Muscle layer of colon (tissue), 2 donors: ENCODE results near the gene ASCL4.

ENCODE experiments used
- H3K27ac ChIP-seq: one replicate; pipeline ENCODE4 v1.7.0; 2013; ENCODE audit warnings: low read depth, mild to moderate bottlenecking, low read length, moderate library complexity
- H3K27me3 ChIP-seq, 2 donors: one replicate each; pipeline ENCODE4 v1.7.0; 2013; ENCODE audit warnings: low read length in 2 of 2, mild to moderate bottlenecking in 2 of 2; ENCODE audit not compliant: insufficient read depth in 2 of 2, control insufficient read depth in 1 of 2
- H3K36me3 ChIP-seq: one replicate; pipeline ENCODE4 v1.7.0; 2013; ENCODE audit warnings: mild to moderate bottlenecking, low read length; ENCODE audit not compliant: insufficient read depth
- H3K4me1 ChIP-seq: one replicate; pipeline ENCODE4 v1.7.0; 2013; ENCODE audit warnings: mild to moderate bottlenecking, low read length; ENCODE audit not compliant: insufficient read depth
- H3K4me3 ChIP-seq, 2 donors: one replicate each; pipeline ENCODE4 v1.7.0; 2013; ENCODE audit warnings: low read length in 2 of 2, low read depth in 1 of 2, mild to moderate bottlenecking in 1 of 2, moderate library complexity in 1 of 2
- H3K9ac ChIP-seq: one replicate; pipeline ENCODE4 v1.7.0; 2013; ENCODE audit warnings: low read length
- H3K9me3 ChIP-seq: one replicate; pipeline ENCODE4 v1.7.0; 2013; ENCODE audit warnings: mild to moderate bottlenecking, low read length
- donor health status: abdominal sarcoma.
- donor health status: Adenocarcinoma of cecum.

Gene ASCL4

DNA sequence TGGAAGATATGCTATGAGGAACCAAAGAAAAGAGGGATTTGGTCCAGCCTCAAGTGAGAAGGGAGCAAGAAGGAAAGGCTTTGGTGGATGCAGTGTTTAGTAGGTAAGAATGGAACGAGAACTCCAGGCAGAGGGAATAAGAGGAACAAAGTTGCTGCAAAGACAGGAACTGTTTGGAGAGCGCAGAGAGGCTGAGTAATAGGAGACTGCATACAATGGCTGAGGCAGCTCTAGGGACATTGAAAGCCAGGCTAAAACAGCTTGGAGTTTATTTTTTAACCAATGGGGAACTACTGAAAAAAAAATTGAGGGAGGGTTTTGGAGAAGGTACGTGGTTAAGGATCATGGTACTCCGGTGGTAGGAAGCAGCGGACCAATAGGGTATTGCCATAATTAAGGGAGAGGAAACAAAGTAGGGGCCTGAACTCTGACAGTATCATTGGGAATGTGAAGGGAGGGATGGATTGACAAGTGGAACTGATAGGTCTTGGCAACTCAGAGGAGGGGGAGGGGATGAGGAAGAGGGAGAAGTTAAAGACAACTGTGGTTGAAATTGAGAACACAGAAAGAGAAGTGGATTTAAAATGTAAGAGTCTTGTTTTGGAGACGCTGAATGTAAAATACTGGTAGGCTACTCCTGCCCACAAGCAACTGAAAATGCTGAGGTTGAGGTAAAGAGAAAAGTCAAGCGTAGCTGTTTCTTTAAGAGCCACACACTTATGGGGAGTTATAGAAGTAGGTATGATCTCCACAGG, 4.8 kb downstream of the ASCL4 start:
- Histone ChIP-seq H3K4me1 (no peaks in the 10 kb centered on the region), H3K27me3 (peaks cover 17 to 20% of the 10 kb centered on the region in 2 donors), H3K9me3 (no peaks in the 10 kb centered on the region), H3K9ac (no peak overlapping the region), H3K36me3 (no peaks in the 10 kb centered on the region), H3K4me3 (no peak overlapping the region), H3K27ac (no peak overlapping the region)

DNA sequence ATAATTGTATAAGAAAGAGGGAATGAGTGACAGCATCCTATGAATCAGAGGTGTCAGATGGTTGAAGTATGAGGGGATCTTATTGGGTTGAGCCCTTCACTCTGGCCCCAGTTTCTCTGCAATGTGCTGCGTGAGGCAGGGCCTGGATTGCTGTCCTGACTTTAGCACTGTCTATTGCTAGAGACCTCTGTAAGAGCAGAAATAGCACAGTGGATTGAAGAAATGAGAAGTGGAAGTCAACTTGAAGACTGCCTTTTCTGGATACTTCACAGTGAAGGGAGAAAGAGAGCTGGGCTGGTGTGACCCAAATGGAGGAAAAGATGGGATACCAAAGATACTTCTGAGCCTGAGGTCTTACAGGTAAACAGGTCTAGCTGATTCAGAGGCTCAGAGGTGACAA, 5.8 kb downstream of the ASCL4 start:
- Histone ChIP-seq H3K9ac (no peak overlapping the region), H3K27ac (no peak overlapping the region), H3K9me3 (no peaks in the 10 kb centered on the region), H3K36me3 (no peaks in the 10 kb centered on the region), H3K27me3 (peaks cover 7 to 11% of the 10 kb centered on the region in 2 donors), H3K4me1 (no peaks in the 10 kb centered on the region), H3K4me3 (no peak overlapping the region)

DNA sequence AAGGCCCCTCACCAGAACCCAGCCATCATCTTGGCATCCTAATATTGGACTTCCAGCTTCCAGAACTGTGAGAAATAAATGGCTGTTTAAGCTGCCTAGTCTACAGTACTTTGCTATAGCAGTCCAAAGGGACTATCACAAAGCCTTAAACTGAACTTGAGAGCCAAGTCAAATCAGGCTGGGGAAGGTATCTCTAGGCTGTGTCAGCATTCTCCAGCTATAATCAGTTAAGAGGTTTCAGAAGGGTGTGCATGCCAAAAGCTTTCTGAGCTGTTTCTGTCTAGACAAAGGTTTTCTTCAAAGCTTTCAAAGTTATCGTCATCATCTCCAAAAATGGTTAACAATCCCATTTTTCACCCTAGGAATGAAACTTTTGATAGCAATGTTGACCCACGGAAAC, 7.6 kb downstream of the ASCL4 start:
- no peaks in the 10 kb centered on the region for H3K36me3 ChIP-seq
- no peak overlapping the region for H3K9ac ChIP-seq
- no peaks in the 10 kb centered on the region for H3K4me1 ChIP-seq
- no peak overlapping the region for H3K27ac ChIP-seq
- no peaks in the 10 kb centered on the region for H3K27me3 ChIP-seq
- H3K4me3 ChIP-seq = no peak overlapping the region
- H3K9me3 ChIP-seq = no peaks in the 10 kb centered on the region

DNA sequence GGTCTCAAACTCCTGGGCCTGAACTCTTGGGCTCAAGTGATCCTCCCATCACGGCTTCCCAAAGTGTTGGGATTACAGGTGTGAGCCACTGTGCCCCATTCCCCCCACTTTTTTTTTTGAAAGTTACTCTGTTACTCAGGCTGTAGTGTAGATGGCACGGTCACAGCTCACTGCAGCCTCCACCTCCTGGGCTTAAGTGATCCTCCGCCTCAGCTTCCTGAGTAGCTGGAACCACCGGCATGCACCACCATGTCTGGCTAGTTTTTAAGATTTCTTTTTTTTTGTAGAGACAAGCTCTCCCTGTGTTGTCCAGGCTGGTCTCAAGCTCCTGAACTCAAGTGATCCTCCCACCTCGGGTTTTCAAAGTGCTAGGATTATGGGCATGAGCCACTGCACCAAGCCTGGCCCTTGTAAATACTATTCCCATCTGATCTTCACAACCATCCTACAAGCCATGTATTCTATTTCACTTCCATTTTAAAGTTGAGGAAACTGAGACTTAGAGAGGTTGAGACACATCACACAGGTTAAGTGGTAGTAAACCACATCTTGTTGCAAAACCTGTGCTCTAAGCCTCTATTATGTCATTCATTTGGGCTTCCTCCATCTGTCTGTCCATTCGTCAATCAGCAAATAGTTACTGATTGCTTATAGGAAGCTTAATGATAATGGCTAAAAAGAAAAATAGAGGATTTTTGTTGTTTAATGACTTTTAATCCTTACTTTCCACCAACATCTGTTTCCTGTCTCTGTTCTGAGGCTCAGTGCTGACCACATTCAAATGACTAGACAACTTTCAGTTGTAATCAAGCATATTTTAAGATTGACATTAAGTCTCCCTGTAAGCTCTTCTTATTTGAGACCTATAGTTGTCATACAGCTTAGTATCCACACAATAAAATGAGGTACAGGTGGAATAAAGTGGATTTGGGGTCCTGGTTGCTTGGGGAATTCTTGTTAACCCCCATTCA, 9.2 kb downstream of the ASCL4 start:
- no peaks in the 10 kb centered on the region for H3K9me3 ChIP-seq
- H3K9ac ChIP-seq = no peak overlapping the region
- no peaks in the 10 kb centered on the region for H3K4me1 ChIP-seq

DNA sequence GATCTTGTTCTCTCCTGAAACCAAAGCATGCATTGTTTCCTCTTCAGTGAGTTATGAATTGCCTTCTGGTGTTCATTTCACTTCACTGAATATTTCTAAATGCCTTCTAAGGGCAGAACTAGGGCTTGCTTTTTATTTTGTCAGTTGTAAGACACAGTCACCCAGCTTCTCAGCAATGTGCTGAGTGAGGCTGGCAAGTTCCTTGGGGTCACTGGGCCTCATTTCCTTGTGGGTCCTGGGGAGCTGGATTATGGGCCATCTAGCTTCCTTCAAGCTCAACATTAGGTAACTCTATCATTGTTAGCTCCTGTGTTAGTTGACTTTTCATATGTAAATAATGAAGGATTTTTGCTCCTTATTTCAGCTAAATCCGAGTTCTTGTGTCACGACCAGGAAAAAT, 13.8 kb downstream of the ASCL4 start:
- H3K4me1 ChIP-seq = no peaks in the 10 kb centered on the region
- H3K27me3 ChIP-seq = no peaks in the 10 kb centered on the region
- H3K36me3 ChIP-seq = no peaks in the 10 kb centered on the region
- H3K9ac ChIP-seq = no peak overlapping the region
- no peak overlapping the region for H3K4me3 ChIP-seq
- no peaks in the 10 kb centered on the region for H3K9me3 ChIP-seq
- no peak overlapping the region for H3K27ac ChIP-seq

More for the DNA sequence above, 9.2 kb downstream of the ASCL4 start:
- Histone ChIP-seq H3K4me3 (no peak overlapping the region), H3K27me3 (no peaks in the 10 kb centered on the region), H3K36me3 (no peaks in the 10 kb centered on the region), H3K27ac (no peak overlapping the region)

DNA sequence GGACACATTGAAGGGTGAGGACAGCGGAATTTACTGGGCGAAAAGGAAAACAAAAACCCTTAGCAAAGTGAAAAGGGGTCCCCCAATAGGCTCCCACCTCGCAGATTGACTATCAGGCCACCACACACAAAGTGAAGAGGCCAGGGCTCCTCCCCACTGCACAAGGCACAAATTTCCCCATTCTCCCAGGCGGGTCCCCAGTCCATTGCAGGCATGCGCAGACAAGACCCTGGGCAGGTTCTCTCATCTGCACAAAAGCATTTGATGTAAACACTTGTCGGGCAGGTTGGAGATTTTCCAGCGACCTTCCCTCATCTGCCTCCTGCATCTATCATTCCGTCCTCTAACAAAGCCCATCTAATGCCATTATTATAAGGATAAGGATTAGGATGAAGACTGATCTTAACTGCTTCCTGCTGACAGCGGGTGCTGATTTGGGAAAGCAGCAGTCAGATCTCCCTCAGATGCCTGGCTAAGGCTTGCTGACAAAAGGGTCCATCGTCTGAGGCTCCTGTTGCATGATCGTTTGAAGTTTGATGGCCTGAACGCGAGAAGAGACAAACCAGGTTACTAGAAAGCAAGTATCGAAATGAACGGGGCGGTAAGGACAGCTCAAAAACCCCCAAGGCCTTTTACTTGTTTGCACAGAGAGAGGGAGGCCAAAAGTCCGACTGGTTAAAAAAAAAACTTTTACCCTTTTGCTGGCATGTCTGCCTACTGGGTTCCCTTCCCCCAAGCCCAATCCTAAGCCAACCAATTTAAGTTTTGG, 14.4 kb downstream of the ASCL4 start:
- no peaks in the 10 kb centered on the region for H3K27me3 ChIP-seq
- H3K9me3 ChIP-seq = no peaks in the 10 kb centered on the region
- no peak overlapping the region for H3K9ac ChIP-seq
- no peak overlapping the region for H3K4me3 ChIP-seq
- no peaks in the 10 kb centered on the region for H3K4me1 ChIP-seq
- no peaks in the 10 kb centered on the region for H3K36me3 ChIP-seq
- H3K27ac ChIP-seq = no peak overlapping the region

DNA sequence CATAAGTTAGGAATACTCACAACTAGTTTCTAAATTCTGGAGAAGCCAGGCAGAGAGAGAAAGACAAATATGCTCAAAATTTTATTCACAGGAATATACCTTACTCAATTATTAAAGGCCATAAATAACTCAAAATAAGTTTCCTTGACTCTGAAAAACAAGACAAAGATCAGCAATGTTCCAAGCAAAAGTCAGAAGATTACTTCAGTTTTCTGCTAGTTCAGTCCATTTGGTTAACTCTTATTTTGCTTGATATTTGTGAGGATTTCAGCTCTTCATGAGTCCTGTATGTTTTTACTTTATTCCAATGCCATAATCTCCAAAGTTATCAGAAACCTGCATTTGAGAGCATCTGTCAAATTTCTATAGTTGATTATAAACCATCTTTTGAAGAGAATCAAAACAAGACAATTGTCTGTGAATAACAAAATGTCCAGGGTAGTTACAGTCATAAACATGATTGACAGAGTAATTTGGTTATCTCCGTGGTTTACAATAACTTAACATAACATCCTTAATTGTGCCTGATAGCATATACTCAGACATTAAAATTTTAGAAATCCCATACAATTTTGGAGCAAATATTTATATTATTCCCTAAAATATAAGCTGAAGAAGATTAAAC, 17.1 kb downstream of the ASCL4 start:
- H3K27ac ChIP-seq = no peak overlapping the region
- H3K4me1 ChIP-seq = no peaks in the 10 kb centered on the region
- no peaks in the 10 kb centered on the region for H3K9me3 ChIP-seq
- H3K4me3 ChIP-seq = no peak overlapping the region
- H3K36me3 ChIP-seq = no peaks in the 10 kb centered on the region
- H3K9ac ChIP-seq = no peak overlapping the region
- no peaks in the 10 kb centered on the region for H3K27me3 ChIP-seq

- H3K4me3 ChIP-seq = no peak overlapping the region
- no peaks in the 10 kb centered on the region for H3K36me3 ChIP-seq
Measured at GRCh38 chr12:107794451-107794850, 19.9 kb downstream of the ASCL4 start.

GRCh38 chr12:107798580-107798979, 24.1 kb downstream of the ASCL4 start:
- Histone ChIP-seq H3K27ac (no peak overlapping the region), H3K27me3 (no peaks in the 10 kb centered on the region), H3K4me3 (no peak overlapping the region), H3K4me1 (no peaks in the 10 kb centered on the region), H3K9ac (no peak overlapping the region), H3K36me3 (no peaks in the 10 kb centered on the region), H3K9me3 (no peaks in the 10 kb centered on the region)

More at GRCh38 chr12:107794451-107794850, 19.9 kb downstream of the ASCL4 start:
- H3K9me3 ChIP-seq = no peaks in the 10 kb centered on the region
- no peaks in the 10 kb centered on the region for H3K4me1 ChIP-seq
- H3K27me3 ChIP-seq = no peaks in the 10 kb centered on the region
- H3K27ac ChIP-seq = no peak overlapping the region
- no peak overlapping the region for H3K9ac ChIP-seq

DNA sequence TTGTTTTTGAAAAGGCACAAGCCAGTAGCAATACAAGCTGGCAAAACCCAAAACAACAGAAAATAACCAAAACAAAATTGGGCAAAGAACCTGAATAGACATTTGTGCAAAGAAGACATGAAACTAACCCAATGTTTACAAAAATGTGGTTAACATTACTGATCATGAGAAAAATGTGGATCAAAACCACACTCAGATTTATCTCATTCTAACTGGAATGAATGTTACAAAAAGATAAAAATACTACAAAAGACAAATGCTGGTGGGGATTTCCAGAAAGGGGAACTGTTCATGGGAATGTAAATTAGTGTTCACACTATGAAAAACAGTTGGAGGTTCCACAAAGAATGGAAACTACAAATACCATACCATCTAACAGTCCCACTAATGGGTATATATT, 26.6 kb downstream of the ASCL4 start:
- Histone ChIP-seq H3K9me3 (no peaks in the 10 kb centered on the region), H3K4me1 (no peaks in the 10 kb centered on the region), H3K27me3 (no peaks in the 10 kb centered on the region), H3K4me3 (no peak overlapping the region), H3K27ac (no peak overlapping the region), H3K36me3 (no peaks in the 10 kb centered on the region), H3K9ac (no peak overlapping the region)

GRCh38 chr12:107803092-107803491, 28.6 kb downstream of the ASCL4 start:
- Histone ChIP-seq H3K36me3 (no peaks in the 10 kb centered on the region), H3K4me3 (no peak overlapping the region), H3K27me3 (no peaks in the 10 kb centered on the region), H3K4me1 (no peaks in the 10 kb centered on the region), H3K9ac (no peak overlapping the region), H3K9me3 (no peaks in the 10 kb centered on the region), H3K27ac (no peak overlapping the region)
